HepG2 (cell line): ENCODE data around the gene WNT7A. TPM values are rescaled to one million over a fixed set of nuclear protein-coding genes. Genes with fewer than 3 reads are reported as not detected.

Experiments
- CHD2 ChIP-seq: IDR thresholded peaks from 2 replicates; pipeline ENCODE4 v1.6.1; 2011; ENCODE audit warnings: low read depth, low read length, improper control_type of control experiment
- KLF11 ChIP-seq: IDR thresholded peaks from 2 replicates; pipeline ENCODE4 v1.6.1; 2016; ENCODE audit warnings: missing compliant biosample characterization
- PAX8 ChIP-seq: sonication (generic); formaldehyde crosslinking; IDR thresholded peaks from 2 replicates; pipeline ENCODE4 v1.8.0; 2022; ENCODE audit warnings: mild to moderate bottlenecking, missing genetic modification reagents, borderline replicate concordance
- RARG ChIP-seq: sonication (generic); formaldehyde crosslinking; IDR thresholded peaks from 2 replicates; pipeline ENCODE4 v1.4.0; 2020; ENCODE audit warnings: low read depth, mild to moderate bottlenecking, missing genetic modification reagents
- TBP ChIP-seq: sonication (generic); formaldehyde crosslinking; IDR thresholded peaks from 2 replicates; pipeline ENCODE4 v1.5.0; 2020; ENCODE audit warnings: missing genetic modification reagents
- TFE3 ChIP-seq: IDR thresholded peaks from 2 replicates; pipeline ENCODE4 v1.6.1; 2016
- THAP11 ChIP-seq: IDR thresholded peaks from 2 replicates; pipeline ENCODE4 v1.6.1; 2016; ENCODE audit warnings: missing biosample characterization, missing genetic modification reagents
- U2AF1 ChIP-seq: fragments of 200-400 bp; formaldehyde crosslinking; optimal IDR thresholded peaks from 2 replicates; pipeline ENCODE3; 2017; ENCODE audit warnings: mild to moderate bottlenecking, low read depth, low read length
- ZFP36 ChIP-seq: fragments of 150-350 bp; IDR thresholded peaks from 2 replicates; pipeline ENCODE4 v1.6.1; 2018; ENCODE audit warnings: borderline replicate concordance, low read length, low read depth; ENCODE audit not compliant: partially characterized antibody
- ZKSCAN8 ChIP-seq: IDR thresholded peaks from 2 replicates; pipeline ENCODE4 v1.6.1; 2016; ENCODE audit warnings: borderline replicate concordance, missing genetic modification reagents, missing compliant biosample characterization
- ZNF335 ChIP-seq: sonication (generic); formaldehyde crosslinking; IDR thresholded peaks from 2 replicates; pipeline ENCODE4 v1.4.0; 2020; ENCODE audit warnings: missing genetic modification reagents
- ZNF839 ChIP-seq: sonication (generic); formaldehyde crosslinking; IDR thresholded peaks from 2 replicates; pipeline ENCODE4 v1.4.0; 2020; ENCODE audit warnings: missing genetic modification reagents, mild to moderate bottlenecking, borderline replicate concordance
- ZZZ3 ChIP-seq: sonication (generic); formaldehyde crosslinking; IDR thresholded peaks from 2 replicates; pipeline ENCODE4 v1.4.0; 2020; ENCODE audit warnings: missing genetic modification reagents, mild to moderate bottlenecking, borderline replicate concordance
- polyA plus RNA-seq, 8 experiments: library from polyadenylated mRNA; depleted of rRNA in 3 of 8; stranded (reverse) in 7 of 8; unstranded in 1 of 8; fragments of >200 nt; fragmentation: Illumina TruSeq in 4 of 8; extraction: Trizol in 4 of 8; gene quantifications; 2 replicates each; pipeline versions ENCODE4 v1.2.1 to v1.2.3, GENCODE V29; 2011 to 2016; ENCODE audit warnings: low read depth in 4 of 8, missing spikeins in 1 of 8, mixed read lengths in 1 of 8; ENCODE audit not compliant: insufficient read depth in 1 of 8
- total RNA-seq, 5 experiments: library from RNA; depleted of rRNA; stranded (reverse); fragments of >200 nt; fragmentation: Illumina TruSeq; extraction: Trizol; gene quantifications; 2 replicates each; pipeline ENCODE4 v1.2.3, GENCODE V29; 2016; ENCODE audit warnings: low read depth in 1 of 5

WNT7A gene
- total and polyA plus RNA-seq, 2 of the 13 experiments (the other 11 are each of a cell fraction or from before 2014, with no cell fraction given), result not detected

GRCh38 chr3:13767030-13767429 is 112.8 kb downstream of the WNT7A start (continued):
- TF ChIP-seq ZFP36, result no peak
- no peak for TF ChIP-seq ZZZ3 (CRISPR knock-in tag)
- no peak for TF ChIP-seq TFE3
- TF ChIP-seq KLF11 (CRISPR knock-in tag), result no peak
- no peak for TF ChIP-seq THAP11 (CRISPR knock-in tag)
- no peak for TF ChIP-seq TBP (CRISPR knock-in tag)
- TF ChIP-seq RARG (CRISPR knock-in tag), result no peak
- TF ChIP-seq PAX8 (CRISPR knock-in tag), result no peak
- TF ChIP-seq ZNF839, result no peak
- TF ChIP-seq CHD2, result no peak
- no peak for TF ChIP-seq U2AF1
- TF ChIP-seq ZNF335 (CRISPR knock-in tag), result no peak
- TF ChIP-seq ZKSCAN8 (CRISPR knock-in tag), result no peak

Other genes with a start within 250 kb of the WNT7A start
- gene CHCHD4, start 244.8 kb upstream of the WNT7A start, total RNA-seq (2016; rRNA removed; fragmentation: Illumina TruSeq; extraction: Trizol), result 24.1 and 32.0 TPM in 2 replicates
- gene CHCHD4, start 244.8 kb upstream of the WNT7A start, polyA plus RNA-seq (2011; rRNA removed), result 13.3 and 15.8 TPM in 2 replicates
- 25.9 and 50.5 TPM in 2 replicates for gene TMEM43, start 245.0 kb upstream of the WNT7A start, total RNA-seq (2016; rRNA removed; fragmentation: Illumina TruSeq; extraction: Trizol)
- gene TMEM43, start 245.0 kb upstream of the WNT7A start, polyA plus RNA-seq (2011; rRNA removed), result 48.9 and 57.4 TPM in 2 replicates